Mesendoderm (in vitro differentiated cells): ENCODE measurements around the gene SOX30. TPM values are rescaled to one million over a fixed set of nuclear protein-coding genes. Genes with fewer than 3 reads are reported as not detected.
"Not testable (repeated sequence)": the region's sequence is repeated elsewhere in the genome, so short reads cannot be mapped to it uniquely, and the experiment has no call there.

Experiments
- DNase-seq: peaks from one replicate; pipeline ENCODE4 v3.0.0; 2013
- H2AK5ac ChIP-seq: 2 replicates; pipeline ENCODE4 v1.6.1; 2013; ENCODE audit warnings: low read length, inconsistent platforms
- H2BK120ac ChIP-seq: 2 replicates; pipeline ENCODE4 v1.6.1; 2013; ENCODE audit warnings: low read depth, mild to moderate bottlenecking, low read length, moderate library complexity, mixed read lengths
- H2BK15ac ChIP-seq: replicated peaks from 2 replicates; pipeline ENCODE4 v1.6.1; 2013; ENCODE audit warnings: low read depth, mild to moderate bottlenecking, moderate library complexity
- H2BK5ac ChIP-seq: 2 replicates; pipeline ENCODE4 v1.6.1; 2013; ENCODE audit warnings: low read length, inconsistent platforms
- H3K18ac ChIP-seq: 2 replicates; pipeline ENCODE4 v1.6.1; 2013; ENCODE audit warnings: mild to moderate bottlenecking, low read length, mixed read lengths
- H3K23ac ChIP-seq: one replicate; pipeline ENCODE4 v1.6.1; 2013; ENCODE audit warnings: low read length
- H3K27ac ChIP-seq: 2 replicates; pipeline ENCODE4 v1.5.1; 2013; ENCODE audit warnings: low read depth, mild to moderate bottlenecking, inconsistent platforms, low read length, moderate library complexity
- H3K27me3 ChIP-seq: 2 replicates; pipeline ENCODE4 v1.6.1; 2013; ENCODE audit warnings: low read length, control low read depth, mild to moderate bottlenecking, inconsistent platforms; ENCODE audit not compliant: insufficient read depth, poor library complexity
- H3K36me3 ChIP-seq: 2 replicates; pipeline ENCODE4 v1.6.1; 2013; ENCODE audit warnings: low read length, inconsistent platforms; ENCODE audit not compliant: control insufficient read depth, insufficient read depth
- H3K4ac ChIP-seq: one replicate; pipeline ENCODE4 v1.6.1; 2013; ENCODE audit warnings: low read depth, mild to moderate bottlenecking, low read length, moderate library complexity
- H3K4me1 ChIP-seq: 2 replicates; pipeline ENCODE4 v1.6.1; 2013; ENCODE audit warnings: low read depth, low read length, inconsistent platforms; ENCODE audit not compliant: control insufficient read depth
- H3K4me2 ChIP-seq: 2 replicates; pipeline ENCODE4 v1.6.1; 2013; ENCODE audit warnings: low read length
- H3K4me3 ChIP-seq: 2 replicates; pipeline ENCODE4 v1.5.1; 2013; ENCODE audit warnings: mild to moderate bottlenecking, low read length
- H3K56ac ChIP-seq: one replicate; pipeline ENCODE4 v1.6.1; 2013; ENCODE audit warnings: low read length
- H3K79me1 ChIP-seq: 2 replicates; pipeline ENCODE4 v1.6.1; 2013; ENCODE audit warnings: low read length, inconsistent platforms
- H3K79me2 ChIP-seq: 2 replicates; pipeline ENCODE4 v1.6.1; 2013; ENCODE audit warnings: mild to moderate bottlenecking, low read length; ENCODE audit not compliant: control insufficient read depth, insufficient read depth
- H3K9ac ChIP-seq: 2 replicates; pipeline ENCODE4 v1.6.1; 2013; ENCODE audit warnings: low read length, inconsistent platforms
- H4K5ac ChIP-seq: one replicate; pipeline ENCODE4 v1.6.1; 2013; ENCODE audit warnings: low read length
- H4K8ac ChIP-seq: one replicate; pipeline ENCODE4 v1.6.1; 2013; ENCODE audit warnings: low read depth, mild to moderate bottlenecking, control low read depth, low read length, moderate library complexity
- WGBS: extraction: QIAGEN DNeasy Blood & Tissue Kit; methylation state at CpG from one replicate; pipeline ENCODE4 v1.1.7; 2013; ENCODE audit warnings: low lambda C conversion rate, missing lambda C conversion rate; ENCODE audit not compliant: insufficient coverage; ENCODE audit errors: extremely low coverage; 5-methylcytosine and 5-hydroxymethylcytosine counted together
- polyA plus RNA-seq, 2 experiments: library from polyadenylated mRNA; stranded (reverse); fragments of 200-250 nt; gene quantifications; one replicate each; pipeline ENCODE4 v1.2.3, GENCODE V29; 2013

SOX30 gene
- polyA plus RNA-seq (2013, experiment 1 of 2): 0.29 TPM
- 0.38 TPM for polyA plus RNA-seq (2013, experiment 2 of 2)

DNA sequence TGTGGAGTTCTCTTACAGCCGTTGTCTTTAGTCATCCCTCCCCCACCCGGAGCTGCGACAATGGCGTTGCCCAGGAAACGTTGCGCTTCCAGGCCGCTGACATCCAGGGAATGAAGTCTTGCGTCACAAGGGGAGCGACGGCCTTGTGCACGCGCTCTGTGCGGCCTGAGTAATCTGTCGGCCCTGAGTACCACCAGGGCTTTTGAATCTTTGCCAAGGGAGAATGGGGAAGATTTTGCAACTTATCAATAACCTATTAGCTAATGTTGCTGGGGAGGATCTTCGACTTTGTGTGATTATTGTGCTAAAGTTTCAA, at the start of gene SOX30:
Gene SOX30, minus strand, starts transcription at position 62 of the 316 bp plus-strand sequence. CDS start 360 bp downstream, outside the sequence.
- H3K4ac ChIP-seq: no peak within 1 kb of the TSS
- no CpG with 5 or more reads among the region's 15 CpGs for WGBS
- no peak within 1 kb of the TSS for H2BK15ac ChIP-seq
- no peak within 1 kb of the TSS for H4K5ac ChIP-seq
- peak within 1 kb of the TSS; percentile 23 for H3K4me2 ChIP-seq
- no peak within 1 kb of the TSS for H2BK5ac ChIP-seq
- H3K4me1 ChIP-seq: no peaks in the 10 kb centered on the region
- no peak within 1 kb of the TSS for H2BK120ac ChIP-seq
- H3K27me3 ChIP-seq: no peaks in the 10 kb centered on the region
- no peak within 1 kb of the TSS for H3K23ac ChIP-seq
- H3K27ac ChIP-seq: no peak within 1 kb of the TSS
- no peak for DNase-seq
- H3K4me3 ChIP-seq: no peak within 1 kb of the TSS
- H3K56ac ChIP-seq: peak within 1 kb of the TSS; percentile 77
- no peaks in the 10 kb centered on the region for H3K79me1 ChIP-seq
- H3K79me2 ChIP-seq: no peaks in the 10 kb centered on the region
- H2AK5ac ChIP-seq: no peak within 1 kb of the TSS
- H3K18ac ChIP-seq: no peak within 1 kb of the TSS
- H4K8ac ChIP-seq: no peak within 1 kb of the TSS
- H3K9ac ChIP-seq: peak within 1 kb of the TSS; percentile 36
- no peaks in the 10 kb centered on the region for H3K36me3 ChIP-seq

DNA sequence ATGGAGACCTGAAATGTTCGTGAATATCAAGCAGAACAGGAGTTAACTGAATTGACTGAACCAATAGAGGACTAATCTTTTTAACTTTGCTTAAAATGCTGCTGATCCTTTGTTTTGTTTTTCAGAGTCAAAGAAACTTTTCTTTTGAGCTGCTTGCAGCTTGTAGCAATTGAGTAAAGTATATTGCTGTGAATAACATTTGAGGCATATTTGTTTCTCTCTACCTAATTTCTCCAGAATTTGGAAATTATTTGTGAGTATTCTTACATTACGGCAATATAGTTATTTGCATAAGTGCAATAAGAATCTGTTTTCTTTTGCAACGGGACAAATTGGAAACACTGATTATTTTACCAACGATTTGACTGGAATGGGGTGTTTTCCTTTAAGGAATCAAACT, 46.4 kb upstream of the SOX30 start:
- H3K27ac ChIP-seq: not testable (repeated sequence)

GRCh38 chr5:157696154-157696553, 43.9 kb upstream of the SOX30 start:
- H3K27me3 ChIP-seq, H3K56ac ChIP-seq, H3K9ac ChIP-seq, H3K79me2 ChIP-seq, DNase-seq, H4K5ac ChIP-seq, H3K18ac ChIP-seq, H3K27ac ChIP-seq, H3K23ac ChIP-seq, H3K36me3 ChIP-seq, H3K4me1 ChIP-seq, H3K4ac ChIP-seq, H2BK5ac ChIP-seq, H2BK15ac ChIP-seq, H2AK5ac ChIP-seq, H4K8ac ChIP-seq, H3K4me3 ChIP-seq, H3K4me2 ChIP-seq, H2BK120ac ChIP-seq, H3K79me1 ChIP-seq: not testable (repeated sequence)
- WGBS: no CpG with 5 or more reads among the region's 3 CpGs

More for the DNA sequence above, 46.4 kb upstream of the SOX30 start:
- WGBS: no CpG with 5 or more reads among the region's 4 CpGs
- H3K9ac ChIP-seq, H2BK120ac ChIP-seq, H3K79me2 ChIP-seq, H3K23ac ChIP-seq, H2BK5ac ChIP-seq, H4K5ac ChIP-seq, H3K79me1 ChIP-seq, H2BK15ac ChIP-seq, H3K4me2 ChIP-seq, H3K4me1 ChIP-seq, H4K8ac ChIP-seq, H3K18ac ChIP-seq, H3K4ac ChIP-seq, H3K56ac ChIP-seq, H2AK5ac ChIP-seq, H3K27me3 ChIP-seq, H3K4me3 ChIP-seq, H3K36me3 ChIP-seq: not testable (repeated sequence)
- DNase-seq: peak; percentile 26

DNA sequence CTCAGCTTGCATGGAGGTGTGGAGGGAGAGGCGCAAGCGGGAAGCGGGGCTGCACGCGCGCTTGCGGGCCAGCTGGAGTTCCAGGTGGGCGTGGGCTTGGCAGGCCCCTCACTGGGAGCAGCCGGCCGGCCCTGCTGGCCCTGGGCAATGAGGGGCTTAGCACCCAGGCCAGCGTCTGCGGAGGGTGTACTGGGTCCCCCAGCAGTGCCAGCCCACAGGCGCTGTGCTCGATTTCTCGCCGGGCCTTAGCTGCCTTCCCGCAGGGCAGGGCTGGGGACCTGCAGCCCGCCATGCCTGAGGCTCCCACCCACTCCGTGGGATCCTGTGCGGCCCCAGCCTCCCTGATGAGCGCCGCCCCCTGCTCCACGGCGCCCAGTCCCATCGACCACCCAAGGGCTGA, 41.6 kb upstream of the SOX30 start:
- not testable (repeated sequence) for H3K18ac ChIP-seq, H3K27me3 ChIP-seq, H3K79me2 ChIP-seq, H3K4me1 ChIP-seq, H3K23ac ChIP-seq, H3K9ac ChIP-seq, H3K36me3 ChIP-seq, H4K8ac ChIP-seq, H3K56ac ChIP-seq, H2AK5ac ChIP-seq, H2BK5ac ChIP-seq, H4K5ac ChIP-seq, H3K27ac ChIP-seq, H2BK15ac ChIP-seq, DNase-seq, H3K79me1 ChIP-seq, H3K4me2 ChIP-seq, H3K4me3 ChIP-seq, H2BK120ac ChIP-seq, H3K4ac ChIP-seq
- WGBS: no CpG with 5 or more reads among the region's 25 CpGs

DNA sequence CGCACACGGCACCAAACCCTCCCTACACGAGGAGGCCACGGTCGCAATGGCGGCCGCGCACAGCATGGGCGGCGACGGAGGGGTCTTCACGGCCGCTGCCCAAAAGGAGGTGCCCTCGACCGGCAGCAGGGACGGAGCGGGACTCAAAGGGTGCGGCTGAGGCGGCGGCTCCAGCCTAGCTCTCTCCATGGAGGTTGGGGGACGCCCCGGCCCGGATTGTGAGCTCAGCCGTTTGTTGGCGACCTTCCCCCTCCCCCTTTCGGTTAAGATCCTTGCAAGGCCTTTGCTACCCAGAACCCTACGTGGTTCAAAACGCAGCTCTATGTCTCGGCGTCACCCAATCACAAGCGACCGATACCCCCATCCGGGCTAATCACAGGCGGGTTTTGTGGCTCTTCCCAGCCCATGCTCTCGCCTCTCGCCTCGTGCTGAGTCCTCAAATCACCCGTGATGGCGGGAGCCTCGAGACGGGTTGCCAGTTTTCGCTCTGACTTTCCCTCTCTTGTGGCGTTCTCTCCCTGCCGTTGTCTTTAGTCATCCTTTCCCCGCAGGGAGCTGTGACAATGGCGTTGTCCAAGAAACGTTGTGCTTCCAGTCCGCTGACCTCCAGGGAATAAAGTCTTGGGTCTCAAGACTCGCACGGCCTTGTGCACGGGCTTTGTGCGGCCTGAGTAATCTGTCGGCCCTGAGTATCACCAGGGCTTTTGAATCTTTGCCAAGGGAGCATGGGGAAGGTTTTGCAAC, 38.6 kb upstream of the SOX30 start:
- H2BK15ac ChIP-seq: no peak overlapping the region
- no peak overlapping the region for H3K23ac ChIP-seq
- H3K4me2 ChIP-seq: no peak overlapping the region
- H3K36me3 ChIP-seq: no peaks in the 10 kb centered on the region
- no peaks in the 10 kb centered on the region for H3K4me1 ChIP-seq
- no peaks in the 10 kb centered on the region for H3K79me2 ChIP-seq
- no peak for DNase-seq
- no peak overlapping the region for H3K27ac ChIP-seq
- H3K56ac ChIP-seq: no peak overlapping the region
- H2BK5ac ChIP-seq: no peak overlapping the region
- no peaks in the 10 kb centered on the region for H3K27me3 ChIP-seq
- H3K4ac ChIP-seq: no peak overlapping the region
- no peak overlapping the region for H4K5ac ChIP-seq
- H2AK5ac ChIP-seq: no peak overlapping the region
- H4K8ac ChIP-seq: no peak overlapping the region
- H2BK120ac ChIP-seq: no peak overlapping the region
- H3K4me3 ChIP-seq: no peak overlapping the region
- H3K9ac ChIP-seq: no peak overlapping the region
- no peaks in the 10 kb centered on the region for H3K79me1 ChIP-seq
- WGBS: no CpG with 5 or more reads among the region's 53 CpGs
- H3K18ac ChIP-seq: no peak overlapping the region
